ENCODE results near the gene CPNE8.

- no peak for TF ChIP-seq POLR2A (IDR thresholded peaks at IDR 0.05; ENCODE audit: extremely low read depth, insufficient read length)
- no peak for TF ChIP-seq CTCF (IDR thresholded peaks at IDR 0.05; ENCODE audit: low read depth, low read length)
Observed at GRCh38 chr12:38905480-38906351, at the start of gene CPNE8.
